ENCODE results near the gene CAMK2B.

DNA sequence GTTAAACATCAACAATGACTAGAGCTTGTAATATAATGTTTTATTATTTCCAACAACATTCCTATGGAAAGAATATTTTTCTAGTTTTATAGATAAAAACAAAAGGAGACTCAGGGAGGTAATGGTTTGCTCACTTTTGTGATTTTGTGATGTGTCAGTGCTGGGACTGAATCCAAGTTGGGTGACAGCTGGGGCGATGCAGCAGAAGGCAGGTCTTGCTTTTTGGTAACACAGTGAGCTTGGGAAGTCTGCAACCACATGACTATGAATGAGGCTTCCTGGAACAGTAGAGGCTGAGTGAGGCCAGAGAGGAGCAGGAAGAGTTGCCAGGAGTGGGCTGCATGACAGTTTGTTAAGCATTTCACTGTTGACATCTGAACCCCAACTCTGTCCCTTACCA lies 129.5 kb downstream of the CAMK2B start:
- TF ChIP-seq EZH2phosphoT487 (IDR thresholded peaks at IDR 0.05; ENCODE audit: borderline replicate concordance, low read length) = no peak
- TF ChIP-seq, protein P1, sequence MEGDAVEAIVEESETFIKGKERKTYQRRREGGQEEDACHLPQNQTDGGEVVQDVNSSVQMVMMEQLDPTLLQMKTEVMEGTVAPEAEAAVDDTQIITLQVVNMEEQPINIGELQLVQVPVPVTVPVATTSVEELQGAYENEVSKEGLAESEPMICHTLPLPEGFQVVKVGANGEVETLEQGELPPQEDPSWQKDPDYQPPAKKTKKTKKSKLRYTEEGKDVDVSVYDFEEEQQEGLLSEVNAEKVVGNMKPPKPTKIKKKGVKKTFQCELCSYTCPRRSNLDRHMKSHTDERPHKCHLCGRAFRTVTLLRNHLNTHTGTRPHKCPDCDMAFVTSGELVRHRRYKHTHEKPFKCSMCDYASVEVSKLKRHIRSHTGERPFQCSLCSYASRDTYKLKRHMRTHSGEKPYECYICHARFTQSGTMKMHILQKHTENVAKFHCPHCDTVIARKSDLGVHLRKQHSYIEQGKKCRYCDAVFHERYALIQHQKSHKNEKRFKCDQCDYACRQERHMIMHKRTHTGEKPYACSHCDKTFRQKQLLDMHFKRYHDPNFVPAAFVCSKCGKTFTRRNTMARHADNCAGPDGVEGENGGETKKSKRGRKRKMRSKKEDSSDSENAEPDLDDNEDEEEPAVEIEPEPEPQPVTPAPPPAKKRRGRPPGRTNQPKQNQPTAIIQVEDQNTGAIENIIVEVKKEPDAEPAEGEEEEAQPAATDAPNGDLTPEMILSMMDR (IDR thresholded peaks at IDR 0.05; ENCODE audit: low read depth, low read length, poor library complexity, severe bottlenecking) = no peak
